PC-3 (cell line): Measurements from ENCODE around the gene SLC6A18. TPM values are rescaled to one million over a fixed set of nuclear protein-coding genes. Genes with fewer than 3 reads are reported as not detected.

Experiments used
- ATAC-seq: fragments of 200-7000 bp; cut with Tn5 transposase; 2 replicates; pipeline ENCODE4 v1.9.1; 2020; ENCODE audit warnings: mild to moderate bottlenecking, moderate library complexity
- BruUV-seq: library from RNA; stranded (reverse); fragments of 400-500 nt; replicated peaks from 2 replicates; lab custom pipeline; 2021; lab: Mats Ljungman, UMichigan
- CTCF ChIA-PET: fragments of 300-600 bp; sonication (Branson Sonifier 250); formaldehyde crosslinking; loops from one replicate; lab custom pipeline; 2022; ENCODE audit warnings: antibody characterized with exemption; lab: Charles Lee
- POLR2A ChIA-PET: fragments of 300-600 bp; sonication (Branson Sonifier 250); formaldehyde crosslinking; loops from one replicate; lab custom pipeline; 2022; ENCODE audit warnings: antibody characterized with exemption; ENCODE audit not compliant: unreplicated experiment; lab: Charles Lee
- DNase-seq: peaks from one replicate; pipeline ENCODE4 v3.0.0-alpha.2; 2015
- H2AFZ ChIP-seq: fragments of 300-600 bp; sonication (generic); 2 replicates; pipeline ENCODE4 v1.6.0; 2016; ENCODE audit warnings: antibody characterized with exemption, low read length
- H3F3A ChIP-seq: fragments of 300-600 bp; sonication (generic); one replicate; pipeline ENCODE4 v1.6.0; 2017; ENCODE audit warnings: antibody characterized with exemption, low read length, control low read depth, mild to moderate bottlenecking; ENCODE audit not compliant: unreplicated experiment
- H3K27ac ChIP-seq: fragments of 300-600 bp; sonication (generic); 2 replicates; pipeline ENCODE4 v1.5.1; 2016; ENCODE audit warnings: mild to moderate bottlenecking, low read length
- H3K27me3 ChIP-seq: fragments of 300-600 bp; sonication (generic); 2 replicates; pipeline ENCODE4 v1.6.1; 2016; ENCODE audit warnings: low read length, mixed read lengths
- H3K36me3 ChIP-seq: fragments of 300-600 bp; sonication (generic); 2 replicates; pipeline ENCODE4 v1.6.1; 2016; ENCODE audit warnings: low read depth, mixed run types, low read length, mixed read lengths
- H3K4me1 ChIP-seq: fragments of 300-600 bp; sonication (generic); 2 replicates; pipeline ENCODE4 v1.5.1; 2016; ENCODE audit warnings: low read length; ENCODE audit not compliant: insufficient read depth
- H3K4me2 ChIP-seq: fragments of 300-600 bp; sonication (generic); 2 replicates; pipeline ENCODE4 v1.6.0; 2016; ENCODE audit warnings: low read length
- H3K4me3 ChIP-seq: fragments of 300-600 bp; sonication (generic); 2 replicates; pipeline ENCODE4 v1.5.1; 2016; ENCODE audit warnings: mild to moderate bottlenecking, low read length, mixed read lengths
- H3K79me2 ChIP-seq: fragments of 300-600 bp; sonication (generic); 2 replicates; pipeline ENCODE4 v1.6.1; 2017; ENCODE audit warnings: low read length, mixed read lengths
- H3K9ac ChIP-seq: fragments of 300-600 bp; sonication (generic); 2 replicates; pipeline ENCODE4 v1.6.0; 2016; ENCODE audit warnings: mild to moderate bottlenecking, low read length
- H3K9me2 ChIP-seq: fragments of 300-600 bp; sonication (generic); replicated peaks from 2 replicates; pipeline ENCODE4 v1.6.1; 2016; ENCODE audit warnings: mixed run types, low read length, mixed read lengths
- H3K9me3 ChIP-seq: fragments of 300-600 bp; sonication (generic); 2 replicates; pipeline ENCODE4 v1.6.1; 2016; ENCODE audit warnings: low read length, mixed read lengths
- H4K20me1 ChIP-seq: fragments of 300-600 bp; sonication (generic); 2 replicates; pipeline ENCODE4 v1.6.1; 2016; ENCODE audit warnings: low read length, mixed read lengths
- EZH2 ChIP-seq: fragments of 300-600 bp; sonication (generic); IDR thresholded peaks from one replicate; pipeline ENCODE4 v1.6.1; 2017; ENCODE audit warnings: antibody characterized with exemption, mild to moderate bottlenecking, low read length; ENCODE audit not compliant: unreplicated experiment
- EZH2phosphoT487 ChIP-seq: fragments of 300-600 bp; sonication (generic); IDR thresholded peaks from 2 replicates; pipeline ENCODE4 v1.6.1; 2018; ENCODE audit warnings: mild to moderate bottlenecking, antibody characterized with exemption, low read length, borderline replicate concordance
- intact Hi-C: fragments of 100-400 bp; cut with micrococcal nuclease; formaldehyde crosslinking; loops from 2 replicates; pipeline ENCODE4 v1.9.0; 2023
- total RNA-seq: library from RNA; depleted of rRNA; stranded (reverse); fragments of >200 nt; gene quantifications from 2 replicates; pipeline ENCODE4 v1.2.3, GENCODE V29; 2014
- TF ChIP-seq, protein P1 (sequence below): fragments of 300-600 bp; sonication (generic); conservative IDR thresholded peaks from 2 replicates; pipeline ENCODE4 v1.5.1; 2017; ENCODE audit warnings: antibody characterized with exemption, low read depth, mild to moderate bottlenecking, low read length

The SLC6A18 gene
- total RNA-seq, 1 experiment from 2014 or later: not detected

DNA sequence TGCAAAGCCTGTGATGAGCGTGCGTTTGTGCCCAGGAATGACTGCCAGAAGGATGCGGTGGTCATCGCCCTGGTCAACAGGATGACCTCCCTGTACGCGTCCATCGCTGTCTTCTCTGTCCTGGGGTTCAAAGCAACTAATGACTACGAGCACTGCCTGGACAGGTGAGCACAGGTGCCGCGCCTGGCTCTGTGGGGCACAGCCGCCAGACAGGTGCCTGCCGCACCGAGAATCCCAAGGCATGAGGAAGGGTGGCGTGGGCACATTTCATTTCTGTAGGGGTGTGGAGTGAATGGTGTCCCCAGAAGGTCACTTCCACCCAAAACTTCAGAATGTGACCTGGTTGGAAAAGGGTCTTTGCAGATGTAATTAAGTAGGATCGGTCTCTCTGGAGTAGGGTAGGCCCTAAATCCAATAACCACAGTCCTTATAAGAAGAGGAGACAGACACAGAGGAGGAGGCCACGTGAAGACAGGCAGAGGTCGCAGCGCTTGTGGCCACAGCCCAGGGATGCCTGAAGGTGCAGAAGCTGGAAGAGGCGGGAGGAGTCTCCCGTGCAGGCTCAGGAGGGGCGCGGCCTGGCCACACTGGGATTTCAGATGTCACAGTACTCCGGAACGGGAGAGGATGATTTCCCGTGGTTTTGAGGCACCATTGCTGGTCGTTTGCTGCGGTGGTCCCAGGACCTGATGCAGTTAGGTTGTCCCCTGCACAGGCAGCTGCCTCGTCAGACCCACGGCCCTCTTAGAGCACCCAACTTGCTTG, 15.5 kb downstream of the SLC6A18 start:
- intact Hi-C loops: no loop called here
- CTCF ChIA-PET: no interaction called here
- BruUV-seq: no TSS peak

DNA sequence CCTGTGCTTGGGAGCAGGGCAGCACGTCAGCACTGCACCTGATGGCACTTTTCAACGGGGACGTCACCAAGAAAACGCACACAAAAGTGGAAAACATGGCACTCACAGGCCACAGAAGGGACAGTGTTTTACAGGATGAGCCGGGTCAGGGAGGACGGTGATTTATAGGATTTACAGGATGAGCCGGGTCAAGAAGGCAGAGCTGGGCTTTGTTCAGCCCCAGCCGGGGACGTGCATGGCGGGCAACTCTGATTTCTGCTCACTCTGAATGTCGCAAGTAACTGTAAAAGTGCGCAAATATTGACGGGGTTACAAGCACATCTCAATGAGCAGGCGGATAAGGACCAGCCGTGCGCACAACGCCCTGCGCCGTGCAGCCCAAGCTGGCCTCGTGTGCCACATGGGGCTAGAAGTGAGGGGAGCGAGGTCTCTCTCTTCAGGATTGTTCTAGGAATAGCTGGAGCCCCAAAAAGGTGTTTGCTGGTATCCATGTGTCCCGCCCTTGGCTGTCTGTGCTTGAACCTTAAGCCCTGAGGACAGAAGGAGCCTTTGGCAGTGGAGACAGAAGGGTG, 16.4 kb downstream of the SLC6A18 start:
- Histone ChIP-seq H2AFZ (no peak overlapping the region), H3K4me2 (no peak overlapping the region), H3K79me2 (no peaks in the 10 kb centered on the region), H3K27ac (no peak overlapping the region), H4K20me1 (no peaks in the 10 kb centered on the region), H3F3A (no peaks in the 10 kb centered on the region), H3K4me3 (no peak overlapping the region), H3K36me3 (no peaks in the 10 kb centered on the region), H3K9ac (no peak overlapping the region), H3K9me2 (no peaks in the 10 kb centered on the region), H3K9me3 (no peaks in the 10 kb centered on the region), H3K4me1 (no peaks in the 10 kb centered on the region), H3K27me3 (peaks cover 19% of the 10 kb centered on the region; the same call in 1 of the 2 replicates)
- no peak for ATAC-seq
- TF ChIP-seq EZH2 (no peak), EZH2phosphoT487 (no peak)
- TF ChIP-seq, protein P1, sequence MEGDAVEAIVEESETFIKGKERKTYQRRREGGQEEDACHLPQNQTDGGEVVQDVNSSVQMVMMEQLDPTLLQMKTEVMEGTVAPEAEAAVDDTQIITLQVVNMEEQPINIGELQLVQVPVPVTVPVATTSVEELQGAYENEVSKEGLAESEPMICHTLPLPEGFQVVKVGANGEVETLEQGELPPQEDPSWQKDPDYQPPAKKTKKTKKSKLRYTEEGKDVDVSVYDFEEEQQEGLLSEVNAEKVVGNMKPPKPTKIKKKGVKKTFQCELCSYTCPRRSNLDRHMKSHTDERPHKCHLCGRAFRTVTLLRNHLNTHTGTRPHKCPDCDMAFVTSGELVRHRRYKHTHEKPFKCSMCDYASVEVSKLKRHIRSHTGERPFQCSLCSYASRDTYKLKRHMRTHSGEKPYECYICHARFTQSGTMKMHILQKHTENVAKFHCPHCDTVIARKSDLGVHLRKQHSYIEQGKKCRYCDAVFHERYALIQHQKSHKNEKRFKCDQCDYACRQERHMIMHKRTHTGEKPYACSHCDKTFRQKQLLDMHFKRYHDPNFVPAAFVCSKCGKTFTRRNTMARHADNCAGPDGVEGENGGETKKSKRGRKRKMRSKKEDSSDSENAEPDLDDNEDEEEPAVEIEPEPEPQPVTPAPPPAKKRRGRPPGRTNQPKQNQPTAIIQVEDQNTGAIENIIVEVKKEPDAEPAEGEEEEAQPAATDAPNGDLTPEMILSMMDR: no peak
- CTCF ChIA-PET: no interaction called here
- DNase-seq: no peak
- intact Hi-C loops: no loop called here
- BruUV-seq: no TSS peak
- POLR2A ChIA-PET: no interaction called here

More for the DNA sequence above, 15.5 kb downstream of the SLC6A18 start:
- POLR2A ChIA-PET: no interaction called here
- Histone ChIP-seq H3K4me1 (no peaks in the 10 kb centered on the region), H3K9ac (no peak overlapping the region), H3K9me2 (no peaks in the 10 kb centered on the region), H3K27ac (no peak overlapping the region), H3K9me3 (0 out of 2 replicates have a peak, but pooled peaks cover 5% of the 10 kb centered on the region), H3K27me3 (peaks cover 19% of the 10 kb centered on the region; the same call in 1 of the 2 replicates), H3K4me2 (no peak overlapping the region), H4K20me1 (no peaks in the 10 kb centered on the region), H3F3A (no peaks in the 10 kb centered on the region), H2AFZ (no peak overlapping the region), H3K79me2 (no peaks in the 10 kb centered on the region), H3K36me3 (no peaks in the 10 kb centered on the region), H3K4me3 (no peak overlapping the region)
- TF ChIP-seq, protein P1: no peak
- TF ChIP-seq EZH2phosphoT487: no peak
- TF ChIP-seq EZH2: no peak
- no peak for DNase-seq
- ATAC-seq: no peak
